GM12878 (cell line): ENCODE results near the gene PLG.

Experiments used
- CTCF ChIP-seq, 3 experiments: IDR thresholded peaks in 2 of 3; conservative IDR thresholded peaks in 1 of 3; 2 replicates each; pipeline ENCODE4 v1.5.1; 2011; ENCODE audit warnings: low read depth in 3 of 3, low read length in 3 of 3, mild to moderate bottlenecking in 3 of 3, control low read depth in 2 of 3, moderate library complexity in 2 of 3, inconsistent platforms in 1 of 3, mixed read lengths in 1 of 3; ENCODE audit not compliant: control insufficient read depth in 2 of 3, insufficient read depth in 1 of 3; ENCODE audit errors: extremely low read depth in 1 of 3
- EZH2 ChIP-seq: IDR thresholded peaks from 2 replicates; pipeline ENCODE4 v1.6.1; 2012; ENCODE audit warnings: low read depth, mild to moderate bottlenecking, control low read depth, inconsistent platforms, low read length, borderline replicate concordance; ENCODE audit not compliant: control insufficient read depth
- POLR2A ChIP-seq: IDR thresholded peaks from 2 replicates; pipeline ENCODE4 v1.6.1; 2011; ENCODE audit warnings: low read depth, mild to moderate bottlenecking, low read length
- POLR2AphosphoS2 ChIP-seq: IDR thresholded peaks from 2 replicates; pipeline ENCODE4 v1.6.1; 2011; ENCODE audit warnings: low read depth, mild to moderate bottlenecking, low read length, improper control_type of control experiment, moderate library complexity
- POLR2AphosphoS5 ChIP-seq: IDR thresholded peaks from 2 replicates; pipeline ENCODE4 v1.6.1; 2011; ENCODE audit warnings: mild to moderate bottlenecking, low read length, inconsistent platforms
- RAD21 ChIP-seq: IDR thresholded peaks from 2 replicates; pipeline ENCODE4 v1.6.1; 2011; ENCODE audit warnings: mild to moderate bottlenecking, low read depth, low read length, moderate library complexity; ENCODE audit not compliant: insufficient read depth
- TBL1XR1 ChIP-seq: IDR thresholded peaks from 2 replicates; pipeline ENCODE4 v1.6.1; 2012; ENCODE audit warnings: low read depth, low read length, improper control_type of control experiment

DNA sequence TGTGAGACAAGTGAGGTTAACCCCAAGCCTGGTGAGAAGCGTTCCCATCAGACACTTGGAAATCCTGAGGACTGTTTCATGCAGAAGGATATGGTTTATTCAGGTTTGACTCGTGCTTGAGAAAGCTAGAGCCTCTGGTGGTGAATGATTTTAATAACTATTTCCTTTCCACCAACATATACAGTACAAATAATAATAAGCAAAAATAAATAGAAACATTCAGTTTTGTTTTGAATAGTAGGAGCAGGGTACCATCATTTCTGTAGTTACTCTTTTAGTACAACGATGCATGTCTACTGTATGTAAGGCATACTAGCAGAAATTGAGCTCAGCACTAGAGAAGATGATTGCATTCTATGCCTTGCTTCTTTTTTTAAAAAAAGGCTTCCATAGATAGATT lies 33.5 kb downstream of the PLG start:
- no peak for TF ChIP-seq EZH2
- TF ChIP-seq POLR2AphosphoS5, result no peak
- no peak for TF ChIP-seq RAD21
- peak in 1 of 3 experiments; percentile 11; a peak in 1 of 6 replicates for TF ChIP-seq CTCF (IDR thresholded peaks at IDR 0.05 in 2 of 3, conservative IDR thresholded peaks at IDR 0.05 in 1 of 3; ENCODE audit: control insufficient read depth in 2 of 3, extremely low read depth in 1 of 3, insufficient read depth in 1 of 3, low read depth in 3 of 3, low read length in 3 of 3)
- peak; percentile 60; the same call in 1 of the 2 replicates for TF ChIP-seq TBL1XR1
- TF ChIP-seq POLR2A, result no peak
- no peak for TF ChIP-seq POLR2AphosphoS2
